GM12874 (cell line): ENCODE data around the gene FRMD5.
A peak's percentile ranks its signal among the peaks of the same experiment; 100 is the strongest.

Experiments used
- TF ChIP-seq, protein P1 (sequence below): IDR thresholded peaks from 2 replicates; pipeline ENCODE4 v1.5.1; 2011; ENCODE audit warnings: low read depth, mild to moderate bottlenecking, control low read depth, low read length, moderate library complexity; ENCODE audit not compliant: insufficient read depth

Gene FRMD5

DNA sequence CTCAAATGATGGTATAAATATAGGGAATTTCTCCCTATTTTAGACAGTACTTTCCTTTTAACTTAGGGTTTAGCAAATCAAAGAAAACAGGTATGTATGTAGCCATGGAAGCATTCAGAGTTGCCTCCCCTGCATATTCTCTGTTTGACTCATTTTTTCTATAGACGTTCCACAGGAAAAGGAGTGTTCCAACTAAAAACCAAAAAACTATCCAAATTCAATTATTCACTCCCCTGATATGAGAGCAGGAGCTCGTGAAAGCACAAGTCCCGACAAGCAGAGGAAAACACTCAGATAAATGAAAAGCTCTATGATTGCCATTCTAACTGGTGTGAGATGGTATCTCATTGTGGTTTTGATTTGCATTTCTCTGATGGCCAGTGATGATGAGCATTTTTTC lies 119.5 kb downstream of the FRMD5 start:
- TF ChIP-seq, protein P1, sequence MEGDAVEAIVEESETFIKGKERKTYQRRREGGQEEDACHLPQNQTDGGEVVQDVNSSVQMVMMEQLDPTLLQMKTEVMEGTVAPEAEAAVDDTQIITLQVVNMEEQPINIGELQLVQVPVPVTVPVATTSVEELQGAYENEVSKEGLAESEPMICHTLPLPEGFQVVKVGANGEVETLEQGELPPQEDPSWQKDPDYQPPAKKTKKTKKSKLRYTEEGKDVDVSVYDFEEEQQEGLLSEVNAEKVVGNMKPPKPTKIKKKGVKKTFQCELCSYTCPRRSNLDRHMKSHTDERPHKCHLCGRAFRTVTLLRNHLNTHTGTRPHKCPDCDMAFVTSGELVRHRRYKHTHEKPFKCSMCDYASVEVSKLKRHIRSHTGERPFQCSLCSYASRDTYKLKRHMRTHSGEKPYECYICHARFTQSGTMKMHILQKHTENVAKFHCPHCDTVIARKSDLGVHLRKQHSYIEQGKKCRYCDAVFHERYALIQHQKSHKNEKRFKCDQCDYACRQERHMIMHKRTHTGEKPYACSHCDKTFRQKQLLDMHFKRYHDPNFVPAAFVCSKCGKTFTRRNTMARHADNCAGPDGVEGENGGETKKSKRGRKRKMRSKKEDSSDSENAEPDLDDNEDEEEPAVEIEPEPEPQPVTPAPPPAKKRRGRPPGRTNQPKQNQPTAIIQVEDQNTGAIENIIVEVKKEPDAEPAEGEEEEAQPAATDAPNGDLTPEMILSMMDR, result no peak

DNA sequence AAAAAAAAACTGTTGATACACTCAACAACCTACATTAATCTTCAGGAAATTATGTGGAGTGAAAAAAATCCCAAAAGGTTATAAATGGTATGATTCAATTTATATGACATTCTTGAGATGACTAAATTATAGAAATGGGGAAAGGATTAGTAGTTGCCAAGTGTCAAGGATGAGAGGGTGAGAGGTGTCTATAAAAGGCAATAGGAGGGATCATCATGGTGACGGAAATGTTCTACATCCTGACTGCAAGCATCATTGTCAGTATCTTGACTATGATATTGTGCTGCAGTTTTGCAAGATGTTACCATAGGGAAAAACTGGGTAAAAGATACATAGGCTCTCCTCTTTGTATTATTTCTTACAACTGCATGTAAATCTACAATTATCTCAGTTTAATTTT lies 125.6 kb downstream of the FRMD5 start:
- TF ChIP-seq, protein P1, result no peak

DNA sequence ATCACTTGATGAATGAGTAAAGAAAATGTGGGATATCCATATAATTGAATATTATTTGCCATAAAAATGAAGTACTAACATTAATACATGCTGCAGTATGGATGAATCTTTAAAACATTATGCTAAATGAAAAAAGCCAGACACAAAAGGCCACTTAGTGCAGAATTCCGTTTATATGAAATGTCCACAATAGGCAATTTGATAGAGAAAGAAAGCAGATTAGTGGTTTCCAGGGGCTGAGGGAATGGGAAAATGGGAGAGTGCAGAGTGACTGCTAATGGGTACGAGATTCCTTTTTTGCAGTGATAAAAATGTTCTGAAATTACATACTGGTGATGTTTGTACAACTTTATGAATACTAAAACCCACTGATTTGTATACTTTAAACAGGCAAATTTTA lies 126.7 kb downstream of the FRMD5 start:
- TF ChIP-seq, protein P1, result no peak

DNA sequence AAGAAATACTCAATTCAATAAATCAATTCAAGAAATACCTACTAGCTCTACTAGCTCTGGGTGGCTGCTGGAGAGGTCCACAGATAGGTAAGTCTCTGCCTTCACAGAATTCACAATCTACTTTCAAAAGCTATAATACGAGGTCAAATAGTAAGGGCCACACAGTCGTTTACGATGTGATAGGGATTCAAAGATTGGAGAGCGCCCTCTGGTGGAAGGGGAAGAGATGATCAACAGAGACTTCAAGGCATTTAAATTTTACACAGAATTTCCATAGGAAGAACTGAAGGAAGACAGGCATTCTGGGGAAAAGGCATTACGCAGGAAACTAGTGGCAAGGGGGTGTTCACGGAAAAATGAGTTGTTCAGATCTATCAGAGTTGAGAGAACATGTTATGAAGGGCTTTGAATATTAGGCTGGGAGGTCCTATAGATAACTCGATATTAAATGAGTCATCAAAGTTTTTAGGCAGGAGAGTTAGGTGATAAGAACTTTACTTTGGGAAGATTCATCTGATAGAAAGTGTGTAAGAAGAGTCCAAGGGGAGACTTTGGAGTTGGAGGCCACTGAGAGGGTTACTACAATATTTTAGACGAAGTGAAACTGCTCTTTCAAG lies 128.8 kb downstream of the FRMD5 start:
- TF ChIP-seq, protein P1, result peak; percentile 59

DNA sequence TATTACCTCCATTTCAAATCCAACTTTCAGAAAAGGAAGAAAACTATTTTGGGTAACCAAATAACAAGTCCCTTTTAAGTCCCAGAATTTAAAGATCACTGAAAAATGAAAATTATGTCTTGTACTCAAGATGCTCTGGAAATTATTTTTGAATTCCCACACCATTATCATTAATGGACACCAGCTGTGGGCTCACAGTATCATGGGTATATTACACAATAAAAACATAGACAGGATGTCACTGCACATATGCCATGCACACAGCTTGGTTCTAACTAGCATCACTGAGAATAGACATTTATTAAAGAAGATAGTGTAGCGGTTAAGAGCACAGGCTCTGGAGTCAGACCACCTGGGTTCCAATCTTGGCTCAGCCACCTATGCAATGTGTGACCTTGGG lies 130.4 kb downstream of the FRMD5 start:
- TF ChIP-seq, protein P1, result no peak

DNA sequence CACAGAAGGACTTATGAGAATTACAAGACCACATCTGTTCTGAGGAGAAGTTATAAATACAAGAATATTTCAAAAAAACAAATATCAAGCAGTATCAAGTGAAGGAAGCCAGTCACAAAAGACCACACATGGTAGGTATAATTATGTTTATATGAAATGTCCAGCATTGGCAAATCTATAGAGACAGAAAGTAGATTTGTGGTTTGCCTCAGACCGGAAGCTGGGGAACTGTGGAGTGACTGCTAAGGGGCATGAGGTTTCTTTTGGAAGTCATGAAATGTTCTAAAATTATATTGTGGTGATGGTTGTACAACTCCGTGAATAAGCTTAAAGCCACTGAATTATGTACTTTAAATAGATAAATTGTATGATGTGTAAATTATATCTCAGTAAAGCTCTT lies 136.9 kb downstream of the FRMD5 start:
- TF ChIP-seq, protein P1, result no peak

DNA sequence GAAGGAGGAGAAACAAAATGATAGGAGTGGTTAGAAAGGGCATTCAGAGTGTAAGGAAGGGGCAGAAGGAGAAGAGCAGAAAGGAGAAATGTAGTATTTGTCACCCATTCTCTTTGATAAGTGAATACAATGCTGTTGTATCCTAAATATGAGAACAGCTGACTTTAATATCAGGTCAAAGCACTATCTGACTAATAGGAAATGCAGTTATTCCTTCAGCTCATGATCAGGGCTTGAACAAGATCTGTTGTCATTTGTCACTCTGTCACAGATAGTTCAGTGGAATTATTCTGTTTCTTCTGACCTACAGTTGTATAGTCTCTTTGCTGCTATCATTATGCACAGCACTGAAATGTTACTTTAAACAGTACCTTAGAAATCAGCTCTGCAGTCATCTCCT lies 149.4 kb downstream of the FRMD5 start:
- TF ChIP-seq, protein P1, result no peak
